CD4-positive, alpha-beta T cell treated with Interleukin-17A for 4 hours (primary cell): ENCODE data around the gene GNB1.
"Not testable (repeated sequence)": the region's sequence is repeated elsewhere in the genome, so short reads cannot be mapped to it uniquely, and the experiment has no call there.

Experiments used
- DNase-seq: peaks from one replicate; pipeline ENCODE4 v3.0.0-alpha.2; 2020; ENCODE audit warnings: mixed read lengths

GNB1 gene

DNA sequence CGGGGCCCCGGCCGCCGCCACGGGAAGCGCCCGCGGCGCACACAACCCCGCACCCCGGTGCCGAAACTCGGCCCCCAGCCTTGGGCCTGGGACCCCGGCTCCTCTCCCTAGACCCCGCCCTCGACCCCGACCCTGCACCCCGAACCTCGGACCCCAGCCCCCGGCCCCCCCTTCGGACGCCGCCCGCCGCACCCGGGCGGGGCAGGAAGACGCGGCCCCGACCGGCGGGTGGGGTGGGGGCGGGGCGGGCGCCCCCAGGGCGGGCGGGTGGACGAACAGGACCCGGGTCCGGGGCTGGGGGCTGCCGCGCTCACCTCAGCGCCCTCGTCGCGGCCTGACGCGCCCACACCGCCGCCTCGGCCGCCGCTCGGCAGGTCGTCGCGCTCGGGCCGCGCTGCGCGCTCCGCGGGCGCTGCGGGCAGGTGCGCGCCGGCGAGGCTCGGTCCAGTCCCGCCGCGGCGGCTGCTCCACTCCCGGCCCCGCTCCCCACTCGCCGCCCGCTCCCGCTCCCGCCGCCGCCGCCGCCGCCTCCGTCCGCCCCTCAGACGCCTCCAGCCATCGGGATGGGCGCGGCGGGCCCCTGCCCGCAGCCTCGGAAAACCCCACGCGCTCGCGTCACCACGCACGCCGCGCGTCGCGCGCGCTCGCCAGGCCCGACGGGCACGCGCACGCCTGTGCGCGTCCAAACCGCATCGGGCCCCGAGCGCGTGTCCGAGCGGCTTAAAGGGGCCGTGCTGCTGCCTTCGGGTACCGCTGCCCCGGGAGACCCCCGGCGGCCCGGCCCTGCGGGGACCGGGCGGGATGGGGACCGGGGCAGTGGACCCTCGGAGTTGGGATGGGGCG, at the start of gene GNB1:
Gene GNB1, minus strand, starts transcription at position 582 of the 843 bp plus-strand sequence. CDS start 65,634 bp downstream, outside the sequence.
- DNase-seq: peak; percentile 89

DNA sequence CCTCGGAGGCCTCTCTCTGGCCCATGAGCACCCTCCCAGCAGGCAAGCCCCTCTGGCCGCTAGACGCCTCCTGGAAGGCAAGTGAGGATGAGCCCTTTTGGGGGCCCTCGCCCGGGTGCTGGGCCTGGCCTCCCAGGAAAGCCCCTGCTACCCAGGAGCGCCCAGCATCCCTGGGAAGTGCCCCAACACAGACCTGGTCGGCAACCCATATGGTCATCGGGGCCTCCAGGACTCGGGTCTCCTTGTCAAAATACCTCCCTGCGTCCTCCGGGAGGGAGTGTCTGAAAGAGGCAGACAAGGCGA, 49.2 kb upstream of the GNB1 start:
- no peak for DNase-seq

DNA sequence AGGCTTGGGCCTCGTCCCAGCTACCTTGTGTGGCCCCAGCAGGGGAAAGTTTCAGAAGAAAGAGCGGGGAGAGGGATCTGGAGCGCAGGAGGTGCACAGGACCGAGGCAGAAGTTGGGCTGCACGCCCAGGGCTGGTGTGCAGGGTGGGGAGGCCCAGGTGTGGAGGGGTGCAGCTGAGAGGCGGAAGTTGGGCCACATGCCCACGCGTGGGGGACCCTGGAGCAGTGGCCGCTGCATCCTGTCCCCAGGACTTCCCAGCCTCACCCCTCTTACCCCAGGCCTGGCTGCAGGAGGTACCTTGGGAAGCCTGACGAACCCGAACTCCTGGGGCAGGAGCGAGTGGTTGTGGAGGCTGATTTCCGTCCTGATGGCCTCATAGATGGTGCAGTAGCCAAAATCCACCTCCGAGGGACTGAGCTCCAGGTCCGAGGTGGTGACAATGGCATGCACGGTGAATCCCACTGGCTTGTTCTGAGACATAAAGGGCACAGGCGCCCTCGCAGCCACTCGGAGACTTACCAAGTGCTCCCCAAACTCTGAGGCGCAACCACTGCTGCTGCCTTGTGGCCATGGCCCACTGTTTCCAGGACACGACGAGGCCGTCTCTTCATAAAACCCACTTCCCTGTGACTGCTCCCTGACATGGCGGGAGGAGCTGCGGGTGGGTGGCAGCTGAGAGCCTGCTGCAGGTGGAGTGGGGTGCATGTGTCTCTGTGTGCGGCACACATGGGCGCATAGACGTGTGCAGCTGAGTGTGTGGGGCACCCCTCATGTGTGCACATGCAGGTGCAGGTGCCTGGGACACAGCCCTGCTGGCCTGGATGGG, 48.6 kb upstream of the GNB1 start:
- no peak for DNase-seq

DNA sequence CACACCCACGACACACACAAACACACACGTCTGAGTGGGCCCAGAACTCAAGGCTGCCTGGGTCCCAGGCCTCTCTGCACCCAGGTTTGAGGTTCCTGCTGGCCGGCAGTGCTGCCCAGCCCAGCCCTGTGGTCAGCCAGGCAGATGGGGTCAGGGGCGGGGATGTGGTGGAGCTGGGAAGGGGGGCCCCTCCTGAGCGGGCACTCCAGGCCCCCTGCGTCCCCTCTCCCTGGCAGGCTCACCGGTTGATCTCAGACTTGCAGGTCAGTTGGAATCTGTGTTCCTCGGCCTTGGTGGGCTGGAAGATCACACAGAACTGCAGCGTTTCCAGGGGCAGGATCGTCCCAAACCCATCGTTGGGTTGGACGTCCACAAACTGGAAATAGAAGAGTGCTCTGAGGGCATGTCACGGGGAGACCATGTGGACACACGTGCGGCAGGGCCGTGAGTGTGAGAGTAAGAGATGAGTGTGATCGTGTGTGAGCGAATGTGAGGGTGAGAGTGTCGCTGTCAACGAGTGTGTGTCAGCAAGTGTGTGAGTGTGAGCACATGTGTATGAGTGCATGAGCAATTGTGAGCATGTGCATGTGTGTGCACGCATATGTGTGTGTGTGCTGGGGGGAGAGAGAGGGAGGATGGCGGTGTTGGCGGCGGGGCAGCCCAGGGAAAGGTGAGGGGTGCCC, 47.9 kb upstream of the GNB1 start:
- no peak for DNase-seq

DNA sequence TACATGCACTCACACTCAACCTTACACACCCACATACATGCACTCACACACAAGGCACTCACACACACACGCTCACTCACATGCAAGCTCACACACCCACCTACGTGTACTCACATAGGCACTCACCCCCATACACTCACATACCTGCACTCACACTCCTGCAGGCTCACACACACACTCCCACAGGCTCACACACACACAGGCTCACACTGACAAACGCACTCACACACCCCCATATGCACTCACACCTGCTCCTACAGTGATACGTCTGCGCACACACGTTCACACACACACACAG, 47.3 kb upstream of the GNB1 start:
- DNase-seq: no peak

DNA sequence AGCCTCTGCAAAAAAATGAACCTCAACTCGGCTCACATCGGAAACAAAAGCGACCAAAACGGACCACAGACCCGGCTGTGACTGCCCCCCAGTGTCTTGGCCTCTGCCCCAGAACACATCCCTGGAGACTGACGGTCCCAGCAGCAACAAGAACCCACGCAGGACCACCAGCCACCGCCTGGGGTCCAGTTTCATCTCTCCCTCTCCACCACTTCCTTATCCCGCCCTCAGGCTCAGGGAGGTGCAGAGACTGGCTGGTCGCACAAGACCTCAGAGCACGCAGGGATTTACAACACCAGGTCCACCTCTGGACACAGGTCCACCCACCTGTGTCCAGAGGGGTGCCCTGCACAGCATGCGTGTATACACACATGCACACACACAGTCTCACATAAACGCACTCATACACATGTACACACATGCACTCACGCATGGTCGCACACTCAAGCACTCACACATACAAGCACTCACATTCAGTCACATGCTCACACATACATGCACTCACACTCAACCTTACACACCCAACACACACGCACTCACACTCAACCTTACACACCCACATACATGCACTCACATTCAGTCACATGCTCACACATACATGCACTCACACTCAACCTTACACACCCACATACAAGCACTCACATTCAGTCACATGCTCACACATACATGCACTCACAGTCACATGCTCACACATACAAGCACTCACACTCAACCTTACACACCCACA, 46.8 kb upstream of the GNB1 start:
- DNase-seq: no peak

DNA sequence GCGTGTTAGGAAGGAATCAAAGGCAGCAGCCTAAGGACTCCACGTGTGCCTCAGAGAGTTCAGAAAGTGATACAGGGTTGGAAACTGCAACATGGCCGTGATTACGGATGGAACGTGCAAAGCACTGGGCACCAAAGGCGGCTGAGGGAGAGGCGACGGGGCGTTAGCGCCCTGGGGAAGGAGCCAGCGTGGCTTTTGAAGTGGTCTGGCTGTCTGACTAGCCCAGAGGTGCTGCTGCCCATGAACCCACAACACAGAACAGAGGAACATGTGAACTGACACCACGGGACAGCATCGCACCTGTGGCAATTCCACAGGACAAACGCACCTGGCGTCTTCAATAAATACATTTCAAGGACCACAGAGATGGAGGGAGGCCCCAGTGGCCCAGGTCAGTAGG, 46.2 kb upstream of the GNB1 start:
- DNase-seq: no peak

DNA sequence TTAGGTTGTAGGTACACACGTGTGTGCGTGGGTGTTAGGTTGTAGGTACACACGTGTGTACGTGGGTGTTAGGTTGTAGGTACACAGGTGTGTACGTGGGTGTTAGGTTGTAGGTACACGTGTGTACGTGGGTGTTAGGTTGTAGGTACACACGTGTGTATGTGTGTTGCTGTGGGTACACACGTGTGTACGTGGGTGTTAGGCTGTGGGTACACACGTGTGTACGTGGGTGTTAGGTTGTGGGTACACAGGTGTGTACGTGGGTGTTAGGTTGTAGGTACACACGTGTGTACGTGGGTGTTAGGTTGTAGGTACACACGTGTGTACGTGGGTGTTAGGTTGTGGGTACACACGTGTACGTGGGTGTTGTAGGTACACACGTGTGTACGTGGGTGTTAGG, 44.0 kb upstream of the GNB1 start:
- DNase-seq: not testable (repeated sequence)

DNA sequence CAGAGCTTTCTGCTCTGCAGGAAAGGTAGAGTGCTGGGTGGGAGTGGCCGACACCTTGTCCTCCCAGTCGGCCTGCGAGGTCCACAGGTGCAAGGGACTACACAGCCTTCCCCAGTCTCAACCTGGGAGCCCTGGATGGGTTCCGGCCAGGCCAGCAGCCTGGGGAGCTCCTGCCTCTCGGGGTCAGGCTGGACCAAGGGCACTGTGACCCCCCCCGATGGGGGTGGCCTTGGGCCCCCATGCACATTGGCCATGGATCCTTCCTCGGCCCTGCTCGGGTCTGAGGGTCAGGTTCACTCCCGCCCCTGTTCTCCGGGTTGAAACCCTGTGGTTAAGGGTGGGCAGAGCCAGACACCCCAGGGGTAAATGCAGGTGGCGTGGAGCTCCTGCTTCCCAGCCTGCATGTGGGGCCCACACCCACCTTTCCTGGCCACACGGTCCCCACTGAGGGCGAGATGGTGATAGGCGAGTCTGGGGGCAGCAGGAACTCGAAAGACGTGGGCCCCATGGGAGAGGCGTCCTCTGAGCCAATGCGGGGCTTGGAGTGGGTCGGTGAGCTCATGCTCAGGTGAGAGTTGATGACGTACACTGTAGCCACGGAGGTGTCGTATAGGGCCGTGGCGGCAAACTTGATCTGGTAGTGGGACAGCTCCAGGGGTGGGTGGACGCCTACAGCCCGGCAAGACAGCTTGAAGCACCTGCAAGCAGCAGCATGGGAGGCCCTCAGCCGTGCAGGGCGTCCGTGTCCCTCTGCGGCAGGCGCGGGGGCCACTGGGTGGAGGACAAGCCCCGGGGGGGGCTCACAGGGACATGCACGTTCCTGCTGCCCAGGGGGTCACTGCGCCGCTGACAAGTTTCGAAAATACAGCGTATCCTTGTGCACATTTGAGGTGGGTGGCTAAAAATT, 39.0 kb upstream of the GNB1 start:
- no peak for DNase-seq

DNA sequence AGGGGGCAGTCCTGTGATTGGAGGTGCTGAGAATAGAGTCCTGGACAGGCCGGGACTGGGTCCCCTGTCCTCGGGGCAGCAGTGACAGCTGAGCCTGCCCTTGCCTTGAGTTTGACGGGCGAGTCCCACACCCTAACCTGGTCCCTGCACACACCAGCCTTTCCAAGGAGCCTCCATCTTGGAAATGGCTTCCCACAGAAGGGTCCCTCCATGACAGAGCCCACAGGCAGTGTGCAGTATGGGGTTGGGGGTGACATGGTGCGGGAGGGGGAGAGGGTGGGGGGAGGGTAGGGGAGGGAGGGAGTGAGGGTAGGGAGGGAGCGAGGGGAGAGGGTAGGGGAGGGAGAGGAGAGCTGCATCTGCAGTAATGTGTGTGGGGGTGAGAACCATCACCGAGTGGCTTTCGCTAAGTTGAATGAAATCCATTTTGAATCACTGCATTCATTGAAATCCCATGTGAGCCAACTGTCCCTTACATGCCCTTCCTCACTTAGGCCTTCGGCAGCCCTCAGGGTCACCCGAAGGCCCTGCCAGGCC, 38.3 kb upstream of the GNB1 start:
- no peak for DNase-seq

DNA sequence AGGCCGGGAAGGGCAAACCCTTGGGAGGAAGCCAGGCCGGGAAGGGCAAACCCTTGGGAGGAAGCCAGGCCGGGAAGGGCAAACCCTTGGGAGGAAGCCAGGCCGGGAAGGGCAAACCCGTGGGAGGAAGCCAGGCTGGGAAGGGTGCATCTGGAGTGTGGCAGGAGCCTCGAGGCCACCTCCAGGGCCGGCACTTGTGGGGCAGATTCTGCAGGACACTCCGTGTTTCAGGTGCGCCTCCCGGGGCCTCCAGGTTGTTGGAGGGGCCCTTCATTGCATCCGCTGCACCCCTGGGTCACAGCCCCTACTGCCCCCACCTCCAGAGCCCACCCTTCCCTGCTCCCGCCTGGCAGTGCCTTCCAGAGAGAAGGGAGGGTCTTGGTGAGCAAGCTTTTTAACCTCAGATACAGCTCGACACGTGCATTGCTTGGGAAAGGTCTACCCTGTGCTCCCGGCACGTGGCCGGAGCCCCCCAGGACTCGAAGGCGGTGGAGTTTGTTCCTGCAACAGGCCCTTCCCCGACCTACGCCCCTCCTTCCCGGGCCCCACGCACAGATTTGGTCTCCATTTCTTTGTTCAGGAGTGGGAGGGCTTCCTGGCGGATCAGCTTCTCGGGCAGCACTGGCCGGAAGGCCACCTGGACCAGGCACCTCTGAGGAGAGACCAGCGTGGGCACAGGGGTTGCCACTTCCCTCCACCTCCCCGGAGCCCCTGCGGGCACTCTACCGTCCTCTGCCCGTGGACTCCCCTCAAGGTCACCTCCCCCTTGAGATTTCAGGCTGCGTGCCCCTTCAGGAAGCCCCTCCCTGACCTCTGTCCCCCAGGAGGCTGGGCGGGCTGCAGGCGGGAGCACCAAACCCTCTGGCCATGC, 37.6 kb upstream of the GNB1 start:
- no peak for DNase-seq

DNA sequence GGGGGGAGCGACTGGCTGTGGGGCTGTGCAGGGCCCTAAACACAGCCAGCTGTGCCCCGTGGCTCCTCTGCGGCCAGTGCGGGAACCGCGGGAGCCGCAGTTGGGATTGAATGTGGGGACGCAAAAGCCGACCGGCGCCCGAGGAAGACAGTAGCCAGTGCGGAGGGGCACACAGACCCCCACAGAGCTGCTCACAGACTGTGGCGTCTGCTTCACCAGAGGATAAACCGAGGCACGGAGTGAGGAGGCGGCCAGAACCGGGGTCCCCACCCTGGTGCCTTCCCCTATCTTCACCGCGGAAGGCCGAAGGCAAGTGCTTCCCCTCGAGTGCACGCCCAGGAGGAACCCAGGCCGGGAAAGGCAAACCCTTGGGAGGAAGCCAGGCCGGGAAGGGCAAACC, 36.9 kb upstream of the GNB1 start:
- no peak for DNase-seq

DNA sequence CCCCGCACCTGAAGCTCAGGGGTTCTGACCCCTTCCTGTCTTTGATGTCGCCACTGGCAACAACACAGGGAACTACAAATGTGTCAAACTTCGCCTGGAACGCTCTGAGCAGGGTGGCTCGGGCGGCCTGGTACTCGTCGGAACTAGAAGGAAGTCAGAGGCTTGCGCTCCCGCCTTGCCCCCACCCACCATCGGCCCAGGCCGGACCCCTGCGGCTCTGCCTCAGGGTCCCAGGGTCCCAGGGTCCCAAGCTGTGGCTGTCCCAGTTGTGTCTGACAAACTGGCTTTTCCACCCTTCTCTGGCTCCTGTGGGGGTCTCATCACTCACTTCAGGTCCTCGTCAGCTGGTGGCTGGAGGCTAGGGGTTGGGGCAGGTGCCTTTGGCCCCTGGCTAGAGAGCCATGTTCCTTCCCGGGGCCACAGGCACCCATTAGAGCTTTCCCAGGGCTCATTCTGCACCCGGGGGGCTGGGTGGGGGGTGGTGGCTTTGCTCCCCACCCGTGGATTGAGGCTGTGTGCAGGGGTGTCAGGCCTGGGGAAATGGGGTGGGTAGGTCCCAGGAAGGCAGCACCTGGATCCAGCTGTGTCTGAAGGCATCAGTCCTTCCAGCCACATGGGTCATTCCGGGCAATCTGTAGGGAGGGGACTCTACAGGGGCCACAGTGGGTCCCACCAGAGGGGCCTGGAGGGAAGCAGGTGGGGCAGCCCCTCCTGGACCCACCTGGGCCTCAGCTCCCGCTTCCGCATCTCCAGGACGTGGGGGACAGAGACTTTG, 36.2 kb upstream of the GNB1 start:
- DNase-seq: no peak

DNA sequence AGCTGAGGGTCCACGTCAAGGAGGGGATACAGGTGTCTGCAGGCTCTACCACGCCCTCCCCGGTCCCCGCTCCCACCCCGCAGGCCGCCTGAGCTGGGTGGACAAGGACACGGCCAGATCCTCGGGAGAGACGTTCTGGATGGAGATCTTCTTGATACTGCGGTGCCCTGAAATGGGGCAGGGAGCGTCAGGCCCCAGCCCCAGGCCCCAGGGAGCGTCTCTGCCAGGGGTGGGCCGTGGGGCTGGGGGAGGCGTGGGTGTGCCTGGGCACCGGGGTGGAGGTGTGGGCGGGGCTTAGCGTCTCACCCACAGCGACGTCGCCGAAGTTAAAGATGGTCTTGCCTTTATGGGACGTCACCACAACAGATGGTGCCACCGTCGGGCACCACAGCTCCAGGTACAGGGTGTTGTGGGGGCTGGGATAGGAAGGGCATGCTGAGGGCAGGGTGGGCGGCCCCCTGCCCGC, 35.5 kb upstream of the GNB1 start:
- DNase-seq: no peak

DNA sequence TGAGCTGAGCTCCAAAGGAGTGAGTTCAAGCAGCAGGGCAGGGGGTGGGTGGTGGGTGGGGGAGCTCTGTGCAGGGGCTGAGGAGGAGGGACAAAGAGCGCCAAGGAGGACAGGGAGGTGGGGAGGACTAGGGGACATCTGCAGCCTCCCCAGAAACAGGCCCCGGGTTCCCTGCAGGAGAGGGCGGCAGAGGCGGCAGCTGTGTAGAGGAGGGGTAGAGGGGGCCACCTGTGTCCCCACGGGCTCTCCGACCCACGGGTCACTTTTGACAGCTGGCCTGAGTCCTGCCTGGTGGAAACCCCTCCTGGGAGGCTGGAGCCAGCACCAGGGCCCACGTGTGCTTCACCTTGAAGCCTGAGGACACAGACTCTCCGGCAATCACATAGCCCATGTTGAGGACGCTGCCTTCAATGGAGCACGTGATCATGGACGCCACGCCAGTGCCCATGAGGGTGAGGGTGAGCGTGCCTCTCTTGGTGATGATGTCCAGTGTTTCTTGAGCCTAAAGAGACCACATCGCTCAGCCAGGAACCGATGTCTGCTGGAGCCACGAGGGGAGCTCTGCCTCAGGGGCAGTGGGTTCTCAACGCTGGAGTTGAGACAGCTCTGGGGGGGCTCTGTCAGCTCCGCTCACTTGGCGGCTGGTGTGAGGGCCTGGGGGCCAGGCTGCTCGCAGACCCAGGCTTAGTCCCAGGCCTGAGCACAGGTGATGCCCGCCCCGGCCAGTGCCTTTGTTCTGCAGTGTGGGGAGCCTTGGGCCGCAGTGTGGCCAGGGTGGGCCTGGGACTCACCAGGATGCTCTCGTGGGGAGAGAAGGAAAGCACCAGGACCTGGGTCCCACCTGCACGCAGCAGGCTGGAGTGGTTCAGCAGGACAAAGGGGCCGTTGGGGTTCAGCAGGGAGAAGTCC, 34.8 kb upstream of the GNB1 start:
- DNase-seq: no peak

DNA sequence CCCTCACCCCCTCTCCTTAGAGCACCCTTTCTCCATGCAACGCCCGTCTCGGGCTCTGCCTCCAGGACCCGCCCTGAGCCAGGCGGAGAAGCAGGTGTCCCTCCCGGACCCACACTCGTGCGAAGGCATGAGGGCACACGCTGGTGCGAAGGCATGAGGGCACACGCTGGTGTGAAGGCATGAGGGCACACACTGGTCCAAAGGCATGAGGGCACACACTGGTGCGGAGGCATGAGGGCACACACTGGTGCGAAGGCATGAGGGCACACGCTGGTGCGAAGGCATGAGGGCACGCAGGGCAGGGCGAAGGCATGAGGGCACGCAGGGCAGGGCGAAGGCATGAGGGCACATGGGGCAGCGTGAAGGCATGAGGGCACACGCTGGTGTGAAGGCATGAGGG, 34.0 kb upstream of the GNB1 start:
- no peak for DNase-seq

DNA sequence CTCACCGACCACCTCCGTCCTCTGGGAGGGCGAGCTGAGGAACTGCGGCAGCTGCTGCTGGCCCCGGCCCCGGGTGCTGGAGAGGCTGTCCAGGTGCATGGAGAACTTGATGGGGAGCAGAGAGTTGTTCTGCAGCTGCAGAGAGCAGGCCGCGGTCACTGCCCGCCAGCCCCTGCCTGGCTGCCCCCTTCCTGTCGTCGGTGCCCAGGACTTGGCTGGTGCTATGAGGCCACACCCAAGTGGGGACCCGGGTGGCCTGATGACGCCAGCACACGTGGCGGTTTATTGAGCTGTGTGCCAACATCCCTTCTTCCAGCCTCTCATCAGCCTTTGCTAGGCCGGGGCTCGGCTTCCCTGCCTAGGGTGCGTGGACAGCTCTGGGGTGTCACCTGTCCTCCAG, 33.5 kb upstream of the GNB1 start:
- DNase-seq: no peak

DNA sequence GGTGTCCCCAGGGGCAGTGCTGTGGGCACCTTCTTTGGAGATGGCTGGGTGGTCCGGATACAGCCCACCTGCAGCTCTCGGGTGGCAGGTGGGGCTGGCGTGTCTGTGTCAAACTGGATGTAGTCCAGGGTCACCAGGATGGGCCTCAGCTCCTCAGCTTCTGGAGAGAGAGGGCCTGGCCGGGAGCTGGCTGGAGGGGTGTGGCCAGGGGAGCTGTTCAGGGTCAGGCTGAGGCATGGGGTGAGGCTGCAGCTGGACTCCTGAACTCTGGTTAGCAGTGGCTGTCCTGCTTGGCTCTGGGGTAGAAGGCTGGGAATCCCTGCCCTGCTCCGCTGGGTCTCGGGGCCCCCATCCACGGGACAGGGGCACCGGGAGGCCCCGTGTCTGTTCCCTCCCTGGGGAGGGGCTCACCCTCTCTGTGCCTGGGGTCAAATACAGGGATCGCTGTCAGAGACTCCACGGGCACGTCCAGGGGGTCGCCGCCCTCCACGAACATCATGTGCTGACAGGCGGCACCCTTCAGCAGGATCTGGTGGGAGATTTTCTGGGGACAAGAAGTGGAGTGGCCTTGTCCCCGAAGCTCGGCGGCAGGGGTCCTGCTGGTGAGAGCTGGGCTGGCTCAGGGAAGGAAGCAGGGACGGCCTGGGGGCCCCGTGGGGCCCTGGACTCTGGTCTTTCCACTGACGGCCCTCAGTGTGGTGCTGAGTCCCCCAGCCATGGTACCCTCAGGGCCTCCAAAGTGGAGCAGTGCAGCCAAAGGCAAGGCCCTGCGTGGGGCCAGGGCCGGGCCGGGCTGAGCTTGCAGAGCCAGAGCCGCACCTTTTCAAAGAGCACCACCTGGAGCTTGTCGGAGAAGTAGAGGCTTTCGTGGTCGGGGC, 32.3 kb upstream of the GNB1 start:
- DNase-seq: no peak
